ENCODE data around the gene CDO1. TPM values are rescaled to one million over a fixed set of nuclear protein-coding genes. Genes with fewer than 3 reads are reported as not detected.
A peak's percentile ranks its signal among the peaks of the same experiment; 100 is the strongest.

The CDO1 gene
- total and polyA plus RNA-seq, 9 of the 15 experiments (the other 6 are each of a cell fraction or from before 2014, with no cell fraction given) = 0.16 to 0.22 TPM; not detected in 7

DNA sequence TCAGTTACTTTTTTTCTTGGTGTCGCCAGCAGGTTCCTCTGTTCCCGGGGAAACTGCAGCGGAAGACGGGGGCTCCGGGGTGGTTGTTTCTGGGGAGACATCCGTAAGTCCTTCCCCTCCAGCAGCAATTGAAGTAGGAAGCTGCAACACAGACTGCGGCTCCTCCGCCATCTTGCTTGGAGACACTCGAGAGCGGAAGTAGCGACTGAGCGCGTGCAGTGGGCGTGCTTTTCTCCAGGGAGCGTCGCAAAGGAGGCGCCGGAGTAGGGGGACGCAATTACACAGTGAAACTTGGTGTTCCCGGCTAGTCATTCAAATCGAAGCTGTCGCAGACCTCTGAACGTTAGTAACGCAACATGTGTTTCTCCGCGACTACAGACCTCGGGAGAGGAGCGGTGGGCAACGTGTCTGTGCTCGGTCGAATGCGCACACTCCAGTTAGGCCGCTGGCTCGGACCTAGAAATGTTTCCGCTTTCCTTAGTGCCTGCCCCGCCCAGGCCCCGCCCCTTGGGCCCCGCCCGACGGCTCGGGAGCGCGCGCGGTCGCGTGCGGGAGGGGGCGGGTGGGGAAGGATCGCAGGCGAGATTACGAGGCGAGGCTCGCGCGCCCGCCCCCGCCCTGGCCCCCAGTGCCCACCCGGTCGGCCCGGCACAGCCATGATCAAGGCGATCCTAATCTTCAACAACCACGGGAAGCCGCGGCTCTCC is 25.1 kb upstream of the CDO1 start, which contains the start of the genes AP3S1 and ATG12 (continued):
- TF ChIP-seq ARHGAP35 (IDR thresholded peaks at IDR 0.05; ENCODE audit: partially characterized antibody) = no peak
- TF ChIP-seq, protein P1, sequence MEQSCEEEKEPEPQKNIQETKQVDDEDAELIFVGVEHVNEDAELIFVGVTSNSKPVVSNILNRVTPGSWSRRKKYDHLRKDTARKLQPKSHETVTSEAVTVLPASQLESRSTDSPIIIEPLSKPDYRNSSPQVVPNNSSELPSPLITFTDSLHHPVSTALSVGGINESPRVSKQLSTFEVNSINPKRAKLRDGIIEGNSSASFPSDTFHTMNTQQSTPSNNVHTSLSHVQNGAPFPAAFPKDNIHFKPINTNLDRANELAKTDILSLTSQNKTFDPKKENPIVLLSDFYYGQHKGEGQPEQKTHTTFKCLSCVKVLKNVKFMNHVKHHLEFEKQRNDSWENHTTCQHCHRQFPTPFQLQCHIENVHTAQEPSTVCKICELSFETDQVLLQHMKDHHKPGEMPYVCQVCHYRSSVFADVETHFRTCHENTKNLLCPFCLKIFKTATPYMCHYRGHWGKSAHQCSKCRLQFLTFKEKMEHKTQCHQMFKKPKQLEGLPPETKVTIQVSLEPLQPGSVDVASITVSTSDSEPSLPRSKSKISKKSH (CRISPR knock-in tag; IDR thresholded peaks at IDR 0.05) = no peak
- TF ChIP-seq, protein P2, sequence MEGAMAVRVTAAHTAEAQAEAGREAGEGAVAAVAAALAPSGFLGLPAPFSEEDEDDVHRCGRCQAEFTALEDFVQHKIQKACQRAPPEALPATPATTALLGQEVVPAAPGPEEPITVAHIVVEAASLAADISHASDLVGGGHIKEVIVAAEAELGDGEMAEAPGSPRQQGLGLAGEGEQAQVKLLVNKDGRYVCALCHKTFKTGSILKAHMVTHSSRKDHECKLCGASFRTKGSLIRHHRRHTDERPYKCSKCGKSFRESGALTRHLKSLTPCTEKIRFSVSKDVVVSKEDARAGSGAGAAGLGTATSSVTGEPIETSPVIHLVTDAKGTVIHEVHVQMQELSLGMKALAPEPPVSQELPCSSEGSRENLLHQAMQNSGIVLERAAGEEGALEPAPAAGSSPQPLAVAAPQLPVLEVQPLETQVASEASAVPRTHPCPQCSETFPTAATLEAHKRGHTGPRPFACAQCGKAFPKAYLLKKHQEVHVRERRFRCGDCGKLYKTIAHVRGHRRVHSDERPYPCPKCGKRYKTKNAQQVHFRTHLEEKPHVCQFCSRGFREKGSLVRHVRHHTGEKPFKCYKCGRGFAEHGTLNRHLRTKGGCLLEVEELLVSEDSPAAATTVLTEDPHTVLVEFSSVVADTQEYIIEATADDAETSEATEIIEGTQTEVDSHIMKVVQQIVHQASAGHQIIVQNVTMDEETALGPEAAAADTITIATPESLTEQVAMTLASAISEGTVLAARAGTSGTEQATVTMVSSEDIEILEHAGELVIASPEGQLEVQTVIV (CRISPR knock-in tag; IDR thresholded peaks at IDR 0.05; ENCODE audit: borderline replicate concordance) = no peak
- no peak for TF ChIP-seq PHF21A (IDR thresholded peaks at IDR 0.05; ENCODE audit: borderline replicate concordance, low read depth)
- no peak for TF ChIP-seq PTTG1 (tag; IDR thresholded peaks at IDR 0.05; ENCODE audit: low read depth)
- TF ChIP-seq ZNF507 (tag; conservative IDR thresholded peaks at IDR 0.05) = no peak
- 0 out of 2 replicates have a peak, but pooled peaks have one; percentile 8 for TF ChIP-seq FOXP1 (CRISPR knock-in tag; IDR thresholded peaks at IDR 0.05)
- no peak for TF ChIP-seq CBX2 (IDR thresholded peaks at IDR 0.05; ENCODE audit: insufficient read depth, low read length, poor library complexity, severe bottlenecking)
- TF ChIP-seq SPI1 (IDR thresholded peaks at IDR 0.05; ENCODE audit: borderline replicate concordance, low read depth, low read length) = peak; percentile 94
- TF ChIP-seq ZNF449 (CRISPR knock-in tag; IDR thresholded peaks at IDR 0.05) = no peak
- TF ChIP-seq, protein P3, sequence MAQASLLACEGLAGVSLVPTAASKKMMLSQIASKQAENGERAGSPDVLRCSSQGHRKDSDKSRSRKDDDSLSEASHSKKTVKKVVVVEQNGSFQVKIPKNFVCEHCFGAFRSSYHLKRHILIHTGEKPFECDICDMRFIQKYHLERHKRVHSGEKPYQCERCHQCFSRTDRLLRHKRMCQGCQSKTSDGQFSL (CRISPR knock-in tag; IDR thresholded peaks at IDR 0.05) = no peak
- TF ChIP-seq, protein P3 (tag; IDR thresholded peaks at IDR 0.05) = no peak
- TF ChIP-seq ZNF79 (CRISPR knock-in tag; IDR thresholded peaks at IDR 0.05; ENCODE audit: low read depth) = no peak
- TF ChIP-seq ZNF124 (CRISPR knock-in tag; IDR thresholded peaks at IDR 0.05) = no peak
- 0 out of 2 replicates have a peak, but pooled peaks have one; percentile 36 for TF ChIP-seq HLTF (IDR thresholded peaks at IDR 0.05)
- no peak for TF ChIP-seq AFF4 (CRISPR knock-in tag; IDR thresholded peaks at IDR 0.05)
- no peak for TF ChIP-seq CEBPB (tag; IDR thresholded peaks at IDR 0.05)
